ENCODE results near the gene EMX2.

DNA sequence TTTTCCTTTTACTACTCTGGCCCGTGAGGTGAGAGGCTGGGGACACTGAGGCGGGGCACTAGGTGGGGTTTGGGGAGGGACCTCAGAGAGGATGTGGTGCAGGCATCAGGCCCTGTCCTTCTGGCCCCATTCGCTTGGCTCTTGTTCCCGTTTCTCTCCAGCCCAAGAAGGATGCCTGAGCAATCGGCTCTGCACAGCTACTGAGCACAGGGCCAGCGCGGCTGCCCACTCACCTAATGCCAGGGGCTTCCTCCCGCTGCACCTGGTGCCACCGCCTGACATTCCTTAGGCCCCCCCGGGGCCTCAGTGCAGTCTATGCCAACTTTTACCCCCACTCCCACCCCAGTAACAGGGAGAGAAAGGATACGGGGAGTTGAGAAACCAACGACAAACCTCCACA, 12.5 kb downstream of the EMX2 start:
- TF ChIP-seq, protein P1, sequence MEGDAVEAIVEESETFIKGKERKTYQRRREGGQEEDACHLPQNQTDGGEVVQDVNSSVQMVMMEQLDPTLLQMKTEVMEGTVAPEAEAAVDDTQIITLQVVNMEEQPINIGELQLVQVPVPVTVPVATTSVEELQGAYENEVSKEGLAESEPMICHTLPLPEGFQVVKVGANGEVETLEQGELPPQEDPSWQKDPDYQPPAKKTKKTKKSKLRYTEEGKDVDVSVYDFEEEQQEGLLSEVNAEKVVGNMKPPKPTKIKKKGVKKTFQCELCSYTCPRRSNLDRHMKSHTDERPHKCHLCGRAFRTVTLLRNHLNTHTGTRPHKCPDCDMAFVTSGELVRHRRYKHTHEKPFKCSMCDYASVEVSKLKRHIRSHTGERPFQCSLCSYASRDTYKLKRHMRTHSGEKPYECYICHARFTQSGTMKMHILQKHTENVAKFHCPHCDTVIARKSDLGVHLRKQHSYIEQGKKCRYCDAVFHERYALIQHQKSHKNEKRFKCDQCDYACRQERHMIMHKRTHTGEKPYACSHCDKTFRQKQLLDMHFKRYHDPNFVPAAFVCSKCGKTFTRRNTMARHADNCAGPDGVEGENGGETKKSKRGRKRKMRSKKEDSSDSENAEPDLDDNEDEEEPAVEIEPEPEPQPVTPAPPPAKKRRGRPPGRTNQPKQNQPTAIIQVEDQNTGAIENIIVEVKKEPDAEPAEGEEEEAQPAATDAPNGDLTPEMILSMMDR (IDR thresholded peaks at IDR 0.05): no peak
- no peak for TF ChIP-seq POLR2AphosphoS5 (IDR thresholded peaks at IDR 0.05; ENCODE audit: insufficient read depth in 1 of 2, low read depth in 1 of 2)

Measured in vagina (tissue), 2 donors.